HL-60 (cell line): ENCODE data around the gene FBP1.

Experiments
- DNase-seq, 2 experiments: peaks; one replicate each; pipeline ENCODE4 v3.0.0-alpha.2; 2010 to 2020; ENCODE audit warnings: low read depth in 1 of 2, low spot score in 1 of 2
- H3K27ac ChIP-seq: fragments of 250-450 bp; sonication (Bioruptor Pico); replicated peaks from 2 replicates; pipeline ENCODE4 v1.5.1; 2020; ENCODE audit warnings: mild to moderate bottlenecking, moderate library complexity
- H3K27me3 ChIP-seq: fragments of 250-450 bp; sonication (Bioruptor Pico); 2 replicates; pipeline ENCODE4 v1.5.1; 2021; ENCODE audit warnings: mild to moderate bottlenecking, moderate library complexity; ENCODE audit not compliant: insufficient read depth, poor library complexity, severe bottlenecking
- H3K4me3 ChIP-seq: replicated peaks from 2 replicates; pipeline ENCODE4 v1.5.1; 2011; ENCODE audit warnings: mild to moderate bottlenecking, control low read depth, low read length; ENCODE audit not compliant: insufficient read depth
- CTCF ChIP-seq: IDR thresholded peaks from one replicate; pipeline ENCODE4 v1.5.1; 2011; ENCODE audit warnings: low read length, control low read depth, inconsistent platforms; ENCODE audit not compliant: insufficient read depth
- GABPA ChIP-seq: IDR thresholded peaks from 2 replicates; pipeline ENCODE4 v1.6.1; 2012; ENCODE audit warnings: low read depth
- POLR2AphosphoS5 ChIP-seq: IDR thresholded peaks from 2 replicates; pipeline ENCODE4 v1.6.1; 2012; ENCODE audit warnings: low read depth
- REST ChIP-seq: IDR thresholded peaks from 2 replicates; pipeline ENCODE4 v1.6.1; 2012; ENCODE audit warnings: low read depth; ENCODE audit not compliant: insufficient replicate concordance
- SPI1 ChIP-seq: IDR thresholded peaks from 2 replicates; pipeline ENCODE4 v1.6.1; 2012; ENCODE audit warnings: low read depth, mild to moderate bottlenecking, borderline replicate concordance

Gene FBP1

GRCh38 chr9:94627287-94627686, 12.0 kb downstream of the FBP1 start:
- no peak for DNase-seq
- Histone ChIP-seq H3K27me3 (no peaks in the 10 kb centered on the region), H3K4me3 (no peak overlapping the region), H3K27ac (no peak overlapping the region)
- TF ChIP-seq REST (no peak), SPI1 (no peak), CTCF (no peak), GABPA (no peak), POLR2AphosphoS5 (no peak)

DNA sequence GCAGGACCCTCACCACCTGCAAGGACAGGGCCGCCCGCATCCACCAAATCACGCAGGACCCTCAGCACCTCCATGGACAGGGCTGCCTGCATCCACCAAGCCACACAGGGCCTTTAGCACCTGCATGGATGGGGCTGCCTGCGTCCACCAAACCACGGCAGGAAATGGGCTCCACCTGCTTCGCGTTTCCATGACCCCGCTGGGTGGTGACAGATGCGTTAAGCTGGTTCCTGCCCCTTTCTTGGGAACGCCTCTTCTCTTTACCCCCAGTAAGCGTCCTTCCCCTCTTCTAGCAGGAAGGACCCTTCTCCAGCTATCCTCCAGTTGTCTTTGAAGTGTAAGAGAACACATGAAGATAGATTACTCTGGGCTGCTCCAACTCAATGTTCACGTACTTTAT, 13.5 kb downstream of the FBP1 start:
- no peaks in the 10 kb centered on the region for H3K27me3 ChIP-seq
- no peak for TF ChIP-seq REST
- TF ChIP-seq SPI1, result no peak
- no peak for TF ChIP-seq GABPA
- no peak for TF ChIP-seq POLR2AphosphoS5
- TF ChIP-seq CTCF, result no peak
- no peak overlapping the region for H3K27ac ChIP-seq
- no peak overlapping the region for H3K4me3 ChIP-seq
- no peak for DNase-seq

DNA sequence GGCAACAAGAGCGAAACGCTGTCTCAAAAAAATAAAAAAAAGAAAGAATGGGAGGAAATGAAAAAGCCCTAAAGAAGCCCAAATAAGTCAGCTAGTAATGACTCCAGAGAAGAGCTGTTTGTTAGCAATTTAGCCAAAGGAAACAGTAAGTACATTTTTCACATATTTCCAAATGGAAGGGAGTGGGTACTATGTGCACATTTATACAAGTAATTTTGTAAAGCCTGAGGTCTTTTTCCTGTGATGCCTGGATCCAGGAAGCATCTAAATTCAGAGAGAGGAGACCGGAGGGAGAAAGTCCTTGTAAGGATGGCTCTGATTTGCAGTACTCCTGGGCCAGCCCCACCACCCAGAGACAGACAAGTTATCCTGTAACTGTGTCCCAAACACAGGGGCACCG, 14.7 kb downstream of the FBP1 start:
- TF ChIP-seq REST (no peak), POLR2AphosphoS5 (no peak), SPI1 (no peak), CTCF (no peak), GABPA (no peak)
- Histone ChIP-seq H3K27me3 (no peaks in the 10 kb centered on the region), H3K4me3 (no peak overlapping the region), H3K27ac (no peak overlapping the region)
- DNase-seq, result no peak
